Peyer's patch (tissue), 4 donors: ENCODE results near the gene TBC1D10B.

Experiments
- POLR2A ChIP-seq, 2 donors: fragments of 450-650 bp; IDR thresholded peaks; one replicate each; pipeline ENCODE4 v1.5.1; 2017; ENCODE audit warnings: antibody characterized with exemption in 2 of 2, mild to moderate bottlenecking in 2 of 2, moderate library complexity in 2 of 2
- TF ChIP-seq, protein P1 (sequence below), 6 experiments: fragments of 450-650 bp in 4 of 6; fragments of 200-600 bp in 2 of 6; sonication (generic) in 1 of 6; IDR thresholded peaks; one replicate each; pipeline ENCODE4 v1.5.1; 2017 to 2019; ENCODE audit warnings: antibody characterized with exemption in 6 of 6, mild to moderate bottlenecking in 3 of 6, moderate library complexity in 1 of 6

DNA sequence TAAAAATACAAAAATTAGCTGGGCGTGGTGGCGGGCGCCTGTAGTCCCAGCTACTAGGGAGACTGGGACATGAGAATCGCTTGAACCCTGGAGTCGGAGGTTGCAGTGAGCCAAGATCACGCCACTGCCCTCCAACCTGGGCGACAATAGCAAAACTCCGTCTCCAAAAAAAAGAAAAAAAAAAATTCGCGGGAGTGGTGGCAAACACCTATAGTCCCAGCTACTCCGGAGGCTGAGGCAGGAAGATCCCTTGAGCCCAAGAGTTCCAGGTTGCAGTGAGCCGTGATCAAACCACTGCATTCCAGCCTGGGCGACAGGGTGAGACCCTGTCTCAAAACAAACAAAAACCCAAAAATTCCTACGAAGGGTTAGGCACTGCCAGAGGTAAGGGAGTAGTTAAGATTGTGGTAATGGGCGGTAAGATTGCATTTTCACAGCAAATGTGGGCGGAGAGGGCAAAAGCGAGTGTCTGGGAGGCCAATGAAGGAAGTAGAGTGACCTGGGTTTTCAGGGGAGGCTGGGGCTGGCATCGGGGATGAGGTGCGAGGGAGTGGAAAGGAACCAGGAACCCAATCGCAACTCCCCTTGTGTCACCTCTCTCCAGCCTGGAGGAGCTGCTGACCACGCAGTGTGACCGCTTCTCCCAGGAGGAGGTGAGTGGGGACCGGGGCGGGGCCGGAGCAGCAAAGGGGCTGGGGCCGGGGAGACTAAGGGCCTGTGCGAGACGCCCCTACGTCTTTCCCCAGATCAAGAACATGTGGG, 6.9 kb upstream of the TBC1D10B start:
- TF ChIP-seq, protein P1, sequence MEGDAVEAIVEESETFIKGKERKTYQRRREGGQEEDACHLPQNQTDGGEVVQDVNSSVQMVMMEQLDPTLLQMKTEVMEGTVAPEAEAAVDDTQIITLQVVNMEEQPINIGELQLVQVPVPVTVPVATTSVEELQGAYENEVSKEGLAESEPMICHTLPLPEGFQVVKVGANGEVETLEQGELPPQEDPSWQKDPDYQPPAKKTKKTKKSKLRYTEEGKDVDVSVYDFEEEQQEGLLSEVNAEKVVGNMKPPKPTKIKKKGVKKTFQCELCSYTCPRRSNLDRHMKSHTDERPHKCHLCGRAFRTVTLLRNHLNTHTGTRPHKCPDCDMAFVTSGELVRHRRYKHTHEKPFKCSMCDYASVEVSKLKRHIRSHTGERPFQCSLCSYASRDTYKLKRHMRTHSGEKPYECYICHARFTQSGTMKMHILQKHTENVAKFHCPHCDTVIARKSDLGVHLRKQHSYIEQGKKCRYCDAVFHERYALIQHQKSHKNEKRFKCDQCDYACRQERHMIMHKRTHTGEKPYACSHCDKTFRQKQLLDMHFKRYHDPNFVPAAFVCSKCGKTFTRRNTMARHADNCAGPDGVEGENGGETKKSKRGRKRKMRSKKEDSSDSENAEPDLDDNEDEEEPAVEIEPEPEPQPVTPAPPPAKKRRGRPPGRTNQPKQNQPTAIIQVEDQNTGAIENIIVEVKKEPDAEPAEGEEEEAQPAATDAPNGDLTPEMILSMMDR (IDR thresholded peaks at IDR 0.05) = no peak
- no peak for TF ChIP-seq POLR2A (IDR thresholded peaks at IDR 0.05)
